Neural cell (in vitro differentiated cells): ENCODE data around the gene CPNE9. TPM values are rescaled to one million over a fixed set of nuclear protein-coding genes. Genes with fewer than 3 reads are reported as not detected.

Experiments used
- H2AFZ ChIP-seq: fragments of 200-600, 300-800 bp; sonication (generic), shearing (Covaris generic); 2 replicates; pipeline ENCODE4 v1.6.0; 2014; ENCODE audit warnings: low read depth, mild to moderate bottlenecking, antibody characterized with exemption, low read length, moderate library complexity
- H3F3A ChIP-seq: fragments of 200-600 bp; shearing (Covaris generic); 2 replicates; pipeline ENCODE4 v1.6.1; 2016; ENCODE audit warnings: mild to moderate bottlenecking, moderate library complexity, mixed read lengths, antibody characterized with exemption, low read length; ENCODE audit not compliant: insufficient read depth, poor library complexity, severe bottlenecking
- H3K27ac ChIP-seq: fragments of 200-600, 300-800 bp; sonication (generic), shearing (Covaris generic); 2 replicates; pipeline ENCODE4 v1.5.1; 2014; ENCODE audit warnings: mild to moderate bottlenecking, low read length, moderate library complexity
- H3K27me3 ChIP-seq: fragments of 300-800, 200-600 bp; sonication (generic), shearing (Covaris generic); 2 replicates; pipeline ENCODE4 v1.6.0; 2014; ENCODE audit warnings: mild to moderate bottlenecking, low read depth, low read length, moderate library complexity; ENCODE audit not compliant: insufficient read depth
- H3K36me3 ChIP-seq: fragments of 300-800, 200-600 bp; sonication (generic), shearing (Covaris generic); 2 replicates; pipeline ENCODE4 v1.5.1; 2014; ENCODE audit warnings: mild to moderate bottlenecking, antibody characterized with exemption, low read length, moderate library complexity; ENCODE audit not compliant: insufficient read depth
- H3K4me2 ChIP-seq: fragments of 300-800, 200-600 bp; sonication (generic), shearing (Covaris generic); 2 replicates; pipeline ENCODE4 v1.6.0; 2014; ENCODE audit warnings: mild to moderate bottlenecking, low read length
- H3K4me3 ChIP-seq: fragments of 300-800, 200-600 bp; sonication (generic), shearing (Covaris generic); 2 replicates; pipeline ENCODE4 v1.5.1; 2014; ENCODE audit warnings: mild to moderate bottlenecking, low read length, moderate library complexity
- H3K79me2 ChIP-seq: fragments of 200-600 bp; shearing (Covaris generic); replicated peaks from 2 replicates; pipeline ENCODE4 v1.6.0; 2014; ENCODE audit warnings: mild to moderate bottlenecking, low read length, moderate library complexity; ENCODE audit not compliant: insufficient read depth
- H3K9ac ChIP-seq: fragments of 300-800, 200-600 bp; sonication (generic), shearing (Covaris generic); 2 replicates; pipeline ENCODE4 v1.6.1; 2016; ENCODE audit warnings: mild to moderate bottlenecking, low read length, mixed read lengths
- H3K9me2 ChIP-seq: fragments of 200-600 bp; shearing (Covaris generic); 2 replicates; pipeline ENCODE4 v1.6.1; 2016; ENCODE audit warnings: mild to moderate bottlenecking, low read length, mixed read lengths; ENCODE audit not compliant: insufficient read depth
- H3K9me3 ChIP-seq: fragments of 200-600, 300-800 bp; sonication (generic), shearing (Covaris generic); 2 replicates; pipeline ENCODE4 v1.6.1; 2016; ENCODE audit warnings: mild to moderate bottlenecking, mixed run types, low read length, moderate library complexity, mixed read lengths
- H4K20me1 ChIP-seq: fragments of 200-600 bp; shearing (Covaris generic); 2 replicates; pipeline ENCODE4 v1.6.1; 2016; ENCODE audit warnings: mild to moderate bottlenecking, mixed run types; ENCODE audit not compliant: insufficient read depth
- CTCF ChIP-seq: fragments of 450-650 bp; IDR thresholded peaks from 2 replicates; pipeline ENCODE4 v1.5.1; 2014; ENCODE audit warnings: antibody characterized with exemption, mild to moderate bottlenecking, moderate library complexity; ENCODE audit not compliant: poor library complexity, severe bottlenecking
- EP300 ChIP-seq: fragments of 450-650 bp; conservative IDR thresholded peaks from 2 replicates; pipeline ENCODE4 v1.6.1; 2014; ENCODE audit warnings: antibody characterized with exemption, mild to moderate bottlenecking, moderate library complexity; ENCODE audit not compliant: poor library complexity, severe bottlenecking
- EZH2 ChIP-seq: fragments of 200-600, 300-800 bp; shearing (Covaris generic), sonication (generic); IDR thresholded peaks from 2 replicates; pipeline ENCODE4 v1.6.1; 2014; ENCODE audit warnings: antibody characterized with exemption, low read length, borderline replicate concordance, mild to moderate bottlenecking; ENCODE audit not compliant: insufficient read depth, poor library complexity, severe bottlenecking
- MXI1 ChIP-seq: fragments of 450-650 bp; conservative IDR thresholded peaks from 2 replicates; pipeline ENCODE4 v1.6.1; 2014; ENCODE audit warnings: antibody characterized with exemption, mild to moderate bottlenecking; ENCODE audit not compliant: poor library complexity, severe bottlenecking
- POLR2AphosphoS5 ChIP-seq: IDR thresholded peaks from 2 replicates; pipeline ENCODE4 v1.6.1; 2012
- RAD21 ChIP-seq: fragments of 450-650 bp; conservative IDR thresholded peaks from 2 replicates; pipeline ENCODE4 v1.6.1; 2014; ENCODE audit warnings: antibody characterized with exemption, mild to moderate bottlenecking, moderate library complexity
- SMC3 ChIP-seq: fragments of 450-650 bp; conservative IDR thresholded peaks from 2 replicates; pipeline ENCODE4 v1.6.1; 2014; ENCODE audit warnings: antibody characterized with exemption, mild to moderate bottlenecking, moderate library complexity; ENCODE audit not compliant: poor library complexity
- TAF1 ChIP-seq: IDR thresholded peaks from 2 replicates; pipeline ENCODE4 v1.6.1; 2012; ENCODE audit warnings: low read depth
- polyA plus RNA-seq: library from polyadenylated mRNA; depleted of rRNA; stranded (reverse); fragments of >200 nt; gene quantifications from 2 replicates; pipeline ENCODE4 v1.2.3, GENCODE V29; 2014
- TF ChIP-seq, protein P1 (sequence below): IDR thresholded peaks from 2 replicates; pipeline ENCODE4 v1.6.1; 2012; ENCODE audit warnings: borderline replicate concordance

Gene CPNE9
- polyA plus RNA-seq, 1 donor from 2014 or later, result 0.32 TPM

DNA sequence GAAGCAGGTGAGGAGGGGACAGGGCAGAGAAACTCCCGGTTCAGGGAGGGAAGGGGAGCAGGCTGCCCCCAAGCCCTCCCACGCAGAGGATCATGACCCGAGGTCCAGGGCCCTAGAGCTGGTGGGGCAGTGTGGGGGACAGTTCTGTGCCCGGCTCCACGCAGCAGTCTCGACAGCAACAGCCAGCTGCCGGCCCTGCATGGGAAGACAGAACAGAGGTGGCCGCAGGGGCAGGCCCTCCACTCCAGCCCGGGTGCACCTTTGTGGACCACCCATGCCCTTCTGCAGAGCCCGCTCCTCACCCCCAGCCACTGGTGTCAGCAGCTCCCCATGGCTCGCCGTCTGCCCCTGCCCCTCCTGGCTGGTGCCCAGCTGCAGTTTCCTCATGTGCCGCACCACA lies 53.8 kb downstream of the CPNE9 start:
- Histone ChIP-seq H3K36me3 (no peaks in the 10 kb centered on the region), H4K20me1 (no peaks in the 10 kb centered on the region), H2AFZ (no peak overlapping the region), H3K9ac (no peak overlapping the region), H3K79me2 (no peaks in the 10 kb centered on the region), H3K4me2 (no peak overlapping the region), H3K4me3 (no peak overlapping the region), H3K9me2 (no peaks in the 10 kb centered on the region), H3K27ac (no peak overlapping the region), H3K9me3 (no peaks in the 10 kb centered on the region), H3F3A (no peaks in the 10 kb centered on the region), H3K27me3 (no peaks in the 10 kb centered on the region)
- TF ChIP-seq SMC3 (no peak), POLR2AphosphoS5 (no peak), EP300 (no peak), RAD21 (no peak)

GRCh38 chr3:9760779-9761505 lies 57.3 kb downstream of the CPNE9 start:
- Histone ChIP-seq H3K27me3 (no peaks in the 10 kb centered on the region), H3K27ac (no peak overlapping the region), H3F3A (no peaks in the 10 kb centered on the region), H3K9me3 (no peaks in the 10 kb centered on the region), H3K9me2 (no peaks in the 10 kb centered on the region), H4K20me1 (no peaks in the 10 kb centered on the region), H2AFZ (no peak overlapping the region), H3K9ac (no peak overlapping the region), H3K4me2 (no peak overlapping the region), H3K4me3 (no peak overlapping the region), H3K36me3 (no peaks in the 10 kb centered on the region), H3K79me2 (no peaks in the 10 kb centered on the region)
- no peak for TF ChIP-seq MXI1

DNA sequence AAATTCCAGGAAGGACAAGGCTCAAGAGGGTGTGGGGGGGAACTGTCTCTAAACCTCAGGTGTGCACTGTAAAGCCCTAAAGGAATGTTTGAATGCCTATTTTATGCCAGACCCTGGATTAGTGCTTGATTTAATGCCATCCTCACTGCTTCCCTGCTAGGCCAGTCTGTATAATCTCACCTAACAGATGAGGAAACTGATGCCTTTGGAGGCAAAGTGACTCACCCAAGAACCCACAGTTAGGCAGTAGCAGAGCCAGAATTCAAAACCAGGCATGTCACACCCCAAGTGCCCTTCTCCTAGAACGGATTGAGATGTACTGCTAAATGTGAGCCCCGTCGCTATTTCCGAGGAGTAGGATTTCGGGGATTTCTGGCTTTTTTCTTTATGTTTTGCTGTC lies 58.3 kb downstream of the CPNE9 start:
- Histone ChIP-seq H3K4me2 (no peak overlapping the region), H4K20me1 (no peaks in the 10 kb centered on the region), H3K79me2 (no peaks in the 10 kb centered on the region), H3K4me3 (no peak overlapping the region), H3K27ac (no peak overlapping the region), H3K36me3 (no peaks in the 10 kb centered on the region), H2AFZ (no peak overlapping the region), H3K9me3 (no peaks in the 10 kb centered on the region), H3F3A (no peaks in the 10 kb centered on the region), H3K27me3 (no peaks in the 10 kb centered on the region), H3K9me2 (no peaks in the 10 kb centered on the region), H3K9ac (no peak overlapping the region)
- TF ChIP-seq RAD21, result no peak
- TF ChIP-seq MXI1, result no peak
- no peak for TF ChIP-seq POLR2AphosphoS5
- TF ChIP-seq CTCF, result no peak
- TF ChIP-seq, protein P1, sequence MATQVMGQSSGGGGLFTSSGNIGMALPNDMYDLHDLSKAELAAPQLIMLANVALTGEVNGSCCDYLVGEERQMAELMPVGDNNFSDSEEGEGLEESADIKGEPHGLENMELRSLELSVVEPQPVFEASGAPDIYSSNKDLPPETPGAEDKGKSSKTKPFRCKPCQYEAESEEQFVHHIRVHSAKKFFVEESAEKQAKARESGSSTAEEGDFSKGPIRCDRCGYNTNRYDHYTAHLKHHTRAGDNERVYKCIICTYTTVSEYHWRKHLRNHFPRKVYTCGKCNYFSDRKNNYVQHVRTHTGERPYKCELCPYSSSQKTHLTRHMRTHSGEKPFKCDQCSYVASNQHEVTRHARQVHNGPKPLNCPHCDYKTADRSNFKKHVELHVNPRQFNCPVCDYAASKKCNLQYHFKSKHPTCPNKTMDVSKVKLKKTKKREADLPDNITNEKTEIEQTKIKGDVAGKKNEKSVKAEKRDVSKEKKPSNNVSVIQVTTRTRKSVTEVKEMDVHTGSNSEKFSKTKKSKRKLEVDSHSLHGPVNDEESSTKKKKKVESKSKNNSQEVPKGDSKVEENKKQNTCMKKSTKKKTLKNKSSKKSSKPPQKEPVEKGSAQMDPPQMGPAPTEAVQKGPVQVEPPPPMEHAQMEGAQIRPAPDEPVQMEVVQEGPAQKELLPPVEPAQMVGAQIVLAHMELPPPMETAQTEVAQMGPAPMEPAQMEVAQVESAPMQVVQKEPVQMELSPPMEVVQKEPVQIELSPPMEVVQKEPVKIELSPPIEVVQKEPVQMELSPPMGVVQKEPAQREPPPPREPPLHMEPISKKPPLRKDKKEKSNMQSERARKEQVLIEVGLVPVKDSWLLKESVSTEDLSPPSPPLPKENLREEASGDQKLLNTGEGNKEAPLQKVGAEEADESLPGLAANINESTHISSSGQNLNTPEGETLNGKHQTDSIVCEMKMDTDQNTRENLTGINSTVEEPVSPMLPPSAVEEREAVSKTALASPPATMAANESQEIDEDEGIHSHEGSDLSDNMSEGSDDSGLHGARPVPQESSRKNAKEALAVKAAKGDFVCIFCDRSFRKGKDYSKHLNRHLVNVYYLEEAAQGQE, result no peak
- TF ChIP-seq EP300, result no peak
- TF ChIP-seq SMC3, result no peak
- TF ChIP-seq EZH2, result no peak
- no peak for TF ChIP-seq TAF1
